IPS DF 6.9 (cell line): ENCODE results near the gene MAML3.
A peak's percentile ranks its signal among the peaks of the same experiment; 100 is the strongest.

ENCODE experiments used
- DNase-seq: peaks from one replicate; pipeline ENCODE4 v3.0.0-alpha.2; 2013; ENCODE audit warnings: low read depth, low spot score
- H3K27ac ChIP-seq: one replicate; pipeline ENCODE4 v1.5.1; 2013; ENCODE audit warnings: low read length, control low read depth
- H3K27me3 ChIP-seq: 2 replicates; pipeline ENCODE4 v1.6.1; 2013; ENCODE audit warnings: mild to moderate bottlenecking, low read length; ENCODE audit not compliant: control insufficient read depth, insufficient read depth
- H3K36me3 ChIP-seq: 2 replicates; pipeline ENCODE4 v1.6.1; 2013; ENCODE audit warnings: low read length; ENCODE audit not compliant: control insufficient read depth, insufficient read depth
- H3K4me1 ChIP-seq: 2 replicates; pipeline ENCODE4 v1.6.1; 2013; ENCODE audit warnings: low read length; ENCODE audit not compliant: control insufficient read depth, insufficient read depth
- H3K4me3 ChIP-seq: 2 replicates; pipeline ENCODE4 v1.5.1; 2013; ENCODE audit warnings: mild to moderate bottlenecking, low read length
- H3K9me3 ChIP-seq: 2 replicates; pipeline ENCODE4 v1.6.1; 2013; ENCODE audit warnings: low read length, inconsistent platforms; ENCODE audit not compliant: control insufficient read depth, insufficient read depth
- WGBS: extraction: QIAGEN DNeasy Blood & Tissue Kit; methylation state at CpG from one replicate; pipeline ENCODE4 v1.1.7; 2013; ENCODE audit warnings: mixed read lengths, missing lambda C conversion rate; ENCODE audit not compliant: insufficient read length, insufficient coverage; 5-methylcytosine and 5-hydroxymethylcytosine counted together

MAML3 gene

DNA sequence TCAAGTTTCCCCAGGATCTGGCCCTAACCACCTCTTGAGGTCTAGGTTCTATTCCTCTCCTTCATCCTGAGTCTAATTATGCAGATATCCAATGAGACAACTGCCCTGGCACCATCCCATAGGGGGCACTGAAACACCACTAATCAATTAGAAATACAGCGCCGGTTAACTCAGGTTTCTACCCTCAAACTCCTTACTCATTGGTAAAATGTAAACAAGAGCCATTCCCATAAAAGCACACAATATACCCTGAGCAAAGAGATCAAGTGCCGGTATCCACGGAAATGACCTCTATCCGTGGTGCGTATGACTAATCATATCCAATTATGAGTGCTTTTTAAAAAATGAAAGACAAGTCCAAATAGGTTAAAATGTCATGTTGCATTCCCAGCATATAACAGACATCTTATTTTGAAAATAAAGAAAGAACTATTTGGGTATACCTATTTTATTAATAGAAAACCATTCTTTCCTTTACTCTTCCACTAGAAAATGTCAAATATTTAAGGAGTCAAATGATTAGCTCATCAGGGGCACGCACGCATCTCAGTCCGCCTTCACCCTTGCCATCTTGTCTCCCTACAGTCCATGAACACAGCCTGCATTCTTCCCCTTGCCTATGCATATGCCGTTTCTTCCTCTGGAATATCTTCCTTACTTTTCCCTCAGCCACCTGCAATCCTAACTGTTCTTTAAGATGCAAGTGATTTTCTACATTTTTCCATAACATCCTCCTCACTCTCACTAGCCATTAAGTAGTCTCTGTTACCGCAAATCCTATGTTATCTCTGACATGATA, 141.1 kb downstream of the MAML3 start:
- no peaks in the 10 kb centered on the region for H3K36me3 ChIP-seq
- no peak overlapping the region for H3K27ac ChIP-seq
- no peaks in the 10 kb centered on the region for H3K27me3 ChIP-seq
- H3K4me1 ChIP-seq: no peaks in the 10 kb centered on the region
- no peaks in the 10 kb centered on the region for H3K9me3 ChIP-seq
- H3K4me3 ChIP-seq: no peak overlapping the region
- no peak for DNase-seq
- no CpG with 5 or more reads among the region's 11 CpGs for WGBS

DNA sequence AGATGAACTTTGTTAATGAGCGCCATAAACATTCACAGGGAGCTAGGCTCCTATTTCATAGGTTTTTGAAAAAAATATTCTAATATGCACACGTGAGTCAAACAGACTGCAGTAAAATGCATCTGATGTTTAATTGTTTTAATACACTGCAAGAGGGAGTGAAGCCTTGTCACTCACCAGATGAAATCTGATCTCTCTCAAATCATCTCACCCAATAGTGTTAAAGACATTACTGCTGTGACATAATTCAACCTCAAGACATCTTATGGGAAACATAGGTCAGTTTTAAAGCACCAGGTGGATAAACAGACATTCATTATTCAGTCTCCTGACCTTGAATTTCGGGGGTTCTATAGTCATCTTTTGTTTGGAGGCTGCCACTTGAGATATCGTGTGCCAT, 148.3 kb downstream of the MAML3 start:
- Histone ChIP-seq H3K4me1 (0 out of 2 replicates have a peak, but pooled peaks cover 2% of the 10 kb centered on the region), H3K27me3 (peaks cover 2% of the 10 kb centered on the region; the same call in 1 of the 2 replicates), H3K27ac (no peak overlapping the region), H3K36me3 (no peaks in the 10 kb centered on the region), H3K9me3 (no peaks in the 10 kb centered on the region), H3K4me3 (no peak overlapping the region)
- no peak for DNase-seq
- WGBS: no CpG with 5 or more reads among the region's 4 CpGs

DNA sequence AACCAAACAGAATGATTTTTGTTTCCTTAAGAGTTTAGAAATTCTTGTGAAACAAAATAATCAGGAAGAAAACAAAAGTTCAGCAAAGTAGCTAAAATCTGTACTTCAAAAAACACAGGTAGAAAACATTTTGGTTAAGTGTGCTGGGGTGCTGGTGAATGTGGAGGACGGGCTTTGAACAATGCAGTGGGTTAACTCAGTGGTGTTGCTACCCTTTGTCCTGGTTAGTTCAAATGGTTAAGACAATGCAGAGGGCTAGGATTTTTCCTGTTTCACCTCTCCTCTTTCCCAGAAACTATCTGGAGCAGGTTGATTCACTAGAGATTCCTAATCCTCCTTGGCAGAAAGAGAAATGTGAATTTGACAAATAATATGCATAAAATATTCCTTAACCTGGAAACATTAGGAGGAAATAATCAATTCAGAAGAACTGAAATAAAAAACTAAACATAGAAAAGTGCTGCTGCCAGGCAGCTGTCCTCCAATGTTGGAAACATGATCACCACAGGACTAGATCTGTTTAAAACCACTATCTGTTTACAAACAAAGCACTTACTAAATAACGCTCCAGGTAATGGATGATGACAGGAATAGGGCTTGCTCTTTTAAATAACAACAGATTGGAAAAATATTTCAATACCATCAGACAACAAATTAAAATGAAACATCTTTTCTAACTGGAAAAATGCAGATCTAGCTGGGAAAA, 148.9 kb downstream of the MAML3 start:
- Histone ChIP-seq H3K9me3 (no peaks in the 10 kb centered on the region), H3K27me3 (peaks cover 2% of the 10 kb centered on the region; the same call in 1 of the 2 replicates), H3K4me3 (no peak overlapping the region), H3K36me3 (no peaks in the 10 kb centered on the region), H3K4me1 (0 out of 2 replicates have a peak, but pooled peaks cover 2% of the 10 kb centered on the region), H3K27ac (no peak overlapping the region)
- no peak for DNase-seq
- whole genome bisulfite sequencing: no CpG with 5 or more reads among the region's 2 CpGs

DNA sequence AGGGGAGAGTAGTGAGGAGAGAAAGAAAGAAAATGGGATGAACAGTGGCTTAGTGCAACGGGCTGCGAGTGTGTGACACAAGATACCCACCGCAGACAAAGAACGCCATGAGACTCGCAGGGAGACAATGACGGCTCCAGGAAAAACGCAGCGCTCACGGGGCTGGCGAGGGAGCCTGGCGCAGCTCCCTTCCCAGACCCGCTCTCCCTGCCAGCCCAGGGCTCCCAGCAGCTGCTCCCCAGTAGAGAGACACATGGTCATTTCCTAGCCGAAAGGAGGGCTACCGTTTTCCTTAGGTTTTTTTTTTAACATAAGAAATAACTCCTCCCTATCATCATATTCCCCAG, 149.5 kb downstream of the MAML3 start:
- Histone ChIP-seq H3K27me3 (peaks cover 2% of the 10 kb centered on the region; the same call in 1 of the 2 replicates), H3K27ac (no peak overlapping the region), H3K36me3 (no peaks in the 10 kb centered on the region), H3K9me3 (no peaks in the 10 kb centered on the region), H3K4me1 (0 out of 2 replicates have a peak, but pooled peaks cover 2% of the 10 kb centered on the region), H3K4me3 (peak overlapping the region; percentile 21; the same call in 1 of the 2 replicates)
- no peak for DNase-seq
- WGBS: no CpG with 5 or more reads among the region's 14 CpGs

DNA sequence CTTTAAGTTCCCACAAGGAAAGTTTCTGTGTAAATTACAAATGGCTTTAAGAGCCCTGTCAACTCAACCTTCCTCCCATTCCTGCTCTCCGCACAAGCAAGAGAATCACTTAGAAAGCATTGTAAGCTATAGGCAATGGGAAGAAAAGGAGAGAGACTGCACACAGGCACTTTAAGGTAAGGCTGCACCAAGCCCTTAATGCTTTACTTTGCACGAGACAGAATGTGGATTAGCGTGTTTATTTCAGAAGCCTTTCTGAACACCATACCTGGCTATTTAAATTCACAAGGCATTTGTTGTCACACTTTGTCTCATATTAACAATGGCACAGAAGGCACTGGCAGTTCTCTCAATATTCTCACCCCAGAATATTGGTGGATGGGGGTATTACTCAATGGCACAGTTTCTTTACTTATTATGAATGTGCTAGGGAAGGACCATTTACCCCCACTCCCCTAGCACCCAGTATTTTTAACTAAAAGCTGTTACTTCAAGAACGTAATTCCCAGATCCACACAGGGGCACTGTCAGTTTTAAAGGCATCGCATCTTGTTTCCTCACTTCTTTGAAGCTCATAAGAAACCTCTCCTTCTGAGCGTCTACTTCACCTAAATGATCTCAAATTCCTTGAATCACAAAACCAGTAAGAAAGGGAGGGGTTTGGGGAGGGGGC, 150.0 kb downstream of the MAML3 start:
- no peak for DNase-seq
- Histone ChIP-seq H3K9me3 (no peaks in the 10 kb centered on the region), H3K27me3 (peaks cover 2% of the 10 kb centered on the region; the same call in 1 of the 2 replicates), H3K4me1 (0 out of 2 replicates have a peak, but pooled peaks cover 2% of the 10 kb centered on the region), H3K4me3 (peak overlapping the region; percentile 21; the same call in 1 of the 2 replicates), H3K36me3 (no peaks in the 10 kb centered on the region), H3K27ac (no peak overlapping the region)
- WGBS: no CpG with 5 or more reads among the region's 6 CpGs

DNA sequence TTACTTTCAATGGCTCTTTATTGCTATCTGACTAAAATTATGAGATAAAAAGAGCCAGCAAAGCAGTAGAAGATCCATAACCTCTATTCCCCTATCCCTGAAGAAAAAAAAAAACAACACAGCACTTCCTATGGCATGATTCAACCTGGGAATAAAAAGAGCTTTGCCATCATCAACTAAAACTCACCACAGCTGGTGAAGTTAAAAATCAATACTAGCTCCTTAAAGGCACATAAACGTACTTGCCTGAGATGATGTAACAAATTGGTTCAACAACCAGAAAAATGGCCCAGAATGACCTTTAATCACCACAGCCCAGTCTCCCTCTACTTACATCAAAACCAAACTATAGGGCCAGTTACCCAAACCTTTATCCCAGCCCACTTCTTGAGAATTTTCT, 153.8 kb downstream of the MAML3 start:
- no CpG with 5 or more reads among the region's 1 CpG for WGBS
- no peak for DNase-seq
- H3K4me1 ChIP-seq: no peaks in the 10 kb centered on the region
- no peak overlapping the region for H3K4me3 ChIP-seq
- H3K9me3 ChIP-seq: no peaks in the 10 kb centered on the region
- H3K27me3 ChIP-seq: peaks cover 2% of the 10 kb centered on the region; the same call in 1 of the 2 replicates
- no peaks in the 10 kb centered on the region for H3K36me3 ChIP-seq
- no peak overlapping the region for H3K27ac ChIP-seq

DNA sequence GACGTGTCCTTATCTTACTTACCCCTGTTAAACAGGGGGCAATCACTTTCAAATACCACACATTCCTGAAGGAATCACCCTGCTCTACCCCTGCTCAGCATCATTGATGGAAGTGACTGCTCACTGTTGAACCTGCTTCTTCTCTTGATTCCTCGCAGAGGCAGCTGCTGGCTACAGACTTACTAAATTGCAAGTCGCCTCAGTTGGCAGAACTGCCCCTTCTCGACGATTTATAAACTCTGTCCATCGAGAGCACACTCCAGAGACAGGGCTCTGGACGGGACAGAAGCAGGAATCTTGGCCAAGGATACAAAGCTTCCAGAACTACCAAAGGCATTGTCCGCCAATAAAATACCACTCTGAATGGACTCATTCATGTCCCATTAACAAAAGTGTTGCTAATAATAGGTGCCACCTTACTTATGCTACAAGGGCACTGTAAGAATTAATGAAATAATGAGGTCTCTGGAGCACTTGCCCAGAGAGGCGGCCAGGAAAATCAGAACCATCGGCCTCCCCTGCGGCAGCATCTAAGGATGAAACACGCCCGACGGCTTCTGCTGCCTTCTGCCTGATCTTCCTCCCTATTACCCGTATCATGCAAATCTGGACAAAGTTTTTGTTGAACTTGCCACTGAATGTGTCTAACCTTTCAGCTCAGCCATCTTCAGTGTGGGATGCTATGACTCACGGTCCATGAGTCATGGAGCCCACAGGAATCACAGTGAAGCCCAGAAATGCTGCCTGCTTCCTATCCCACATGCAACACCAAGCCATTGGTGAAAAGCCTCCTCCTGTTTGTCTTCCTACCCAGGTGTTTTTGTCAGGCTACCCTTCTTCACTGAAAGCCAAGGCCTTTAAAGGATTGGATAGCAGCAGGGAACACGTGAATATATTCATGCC, 164.9 kb downstream of the MAML3 start:
- Histone ChIP-seq H3K4me1 (peaks cover 5% of the 10 kb centered on the region; the same call in 1 of the 2 replicates), H3K36me3 (no peaks in the 10 kb centered on the region), H3K27ac (no peak overlapping the region), H3K27me3 (no peaks in the 10 kb centered on the region), H3K9me3 (no peaks in the 10 kb centered on the region), H3K4me3 (no peak overlapping the region)
- no peak for DNase-seq
- no CpG with 5 or more reads among the region's 17 CpGs for WGBS

DNA sequence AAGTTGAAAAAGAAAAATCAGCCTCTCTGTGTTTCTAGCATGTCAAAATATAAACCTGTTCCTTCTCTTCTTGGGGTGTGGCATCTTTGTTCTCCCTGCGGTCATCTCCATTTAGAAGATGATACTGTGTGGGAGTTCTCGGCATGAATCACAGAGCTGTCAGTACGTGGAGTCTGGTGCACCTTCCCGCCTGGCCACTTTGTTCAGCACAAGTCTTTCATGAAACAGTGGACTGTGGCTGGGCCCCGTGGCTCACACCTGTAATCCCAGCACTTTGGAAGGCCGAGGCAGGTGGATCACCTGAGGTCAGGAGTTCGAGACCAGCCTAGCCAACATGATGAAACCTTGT, 166.5 kb downstream of the MAML3 start:
- H3K4me1 ChIP-seq: peaks cover 5% of the 10 kb centered on the region; the same call in 1 of the 2 replicates
- H3K9me3 ChIP-seq: no peaks in the 10 kb centered on the region
- no peaks in the 10 kb centered on the region for H3K36me3 ChIP-seq
- no peak for DNase-seq
- H3K27ac ChIP-seq: no peak overlapping the region
- whole genome bisulfite sequencing: no CpG with 5 or more reads among the region's 7 CpGs
- H3K27me3 ChIP-seq: no peaks in the 10 kb centered on the region
- no peak overlapping the region for H3K4me3 ChIP-seq

DNA sequence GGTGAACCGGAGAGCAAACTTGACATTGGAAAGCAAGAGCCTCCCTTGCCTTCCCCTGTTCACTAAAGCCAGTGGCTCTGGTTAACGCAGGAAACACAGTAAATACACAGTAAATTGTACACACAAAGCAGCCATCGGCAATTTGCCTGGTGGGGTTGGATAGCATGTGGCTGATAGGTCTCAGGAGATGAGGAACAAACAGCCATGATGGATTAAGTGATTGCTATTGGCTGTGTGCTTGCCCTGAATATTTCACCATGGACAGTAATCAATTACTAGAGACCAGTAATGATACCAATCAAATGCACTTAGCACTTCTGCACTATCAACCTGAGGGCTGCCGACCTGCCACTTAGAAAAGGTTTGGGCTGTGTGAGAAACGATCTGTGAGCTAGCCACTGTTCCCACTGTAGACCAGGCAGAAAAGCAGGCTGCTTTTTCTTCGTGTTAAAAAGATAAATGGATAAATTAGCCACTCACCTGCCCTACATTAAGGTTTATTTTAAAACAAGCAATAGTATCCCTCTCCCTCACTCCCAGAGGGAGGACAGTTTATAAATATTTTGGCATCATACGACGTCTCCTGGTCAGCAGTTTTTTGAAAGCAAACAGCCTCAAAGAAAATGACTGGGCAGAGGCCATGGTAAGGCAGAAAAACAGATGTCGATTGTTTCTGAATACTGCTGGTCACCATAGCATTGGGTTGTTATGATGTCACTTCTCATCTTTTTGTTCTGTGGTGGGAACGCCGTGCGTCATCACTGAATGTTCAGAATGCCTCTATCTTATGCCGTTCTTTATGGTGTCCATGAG, 167.1 kb downstream of the MAML3 start:
- H3K9me3 ChIP-seq: no peaks in the 10 kb centered on the region
- no CpG with 5 or more reads among the region's 13 CpGs for WGBS
- no peak for DNase-seq
- H3K4me3 ChIP-seq: no peak overlapping the region
- H3K27me3 ChIP-seq: no peaks in the 10 kb centered on the region
- no peak overlapping the region for H3K27ac ChIP-seq
- H3K36me3 ChIP-seq: no peaks in the 10 kb centered on the region
- H3K4me1 ChIP-seq: peaks cover 5% of the 10 kb centered on the region; the same call in 1 of the 2 replicates
